ENCODE results near the gene C1GALT1. TPM values are rescaled to one million over a fixed set of nuclear protein-coding genes. Genes with fewer than 3 reads are reported as not detected.
"Not testable (repeated sequence)": the region's sequence is repeated elsewhere in the genome, so short reads cannot be mapped to it uniquely, and the experiment has no call there.

C1GALT1 gene
- total RNA-seq, 1 donor from 2014 or later, result 63.4 TPM

- Mint-ChIP-seq H3K9me3 (ENCODE audit: low read depth) (peaks cover 13% of the 10 kb centered on the region), H3K4me3 (ENCODE audit: low read depth) (no peak overlapping the region), H3K36me3 (ENCODE audit: insufficient read depth) (peaks cover 3% of the 10 kb centered on the region), H3K27ac (no peak overlapping the region), H3K4me1 (ENCODE audit: low read depth) (no peaks in the 10 kb centered on the region), H3K27me3 (no peaks in the 10 kb centered on the region)
- DNase-seq (ENCODE audit: low spot score, unreplicated experiment), result no peak
- no peak for TF ChIP-seq CTCF (IDR thresholded peaks at IDR 0.05; ENCODE audit: unreplicated experiment)
Measured at GRCh38 chr7:7151865-7152264, 30.5 kb upstream of the C1GALT1 start.

DNA sequence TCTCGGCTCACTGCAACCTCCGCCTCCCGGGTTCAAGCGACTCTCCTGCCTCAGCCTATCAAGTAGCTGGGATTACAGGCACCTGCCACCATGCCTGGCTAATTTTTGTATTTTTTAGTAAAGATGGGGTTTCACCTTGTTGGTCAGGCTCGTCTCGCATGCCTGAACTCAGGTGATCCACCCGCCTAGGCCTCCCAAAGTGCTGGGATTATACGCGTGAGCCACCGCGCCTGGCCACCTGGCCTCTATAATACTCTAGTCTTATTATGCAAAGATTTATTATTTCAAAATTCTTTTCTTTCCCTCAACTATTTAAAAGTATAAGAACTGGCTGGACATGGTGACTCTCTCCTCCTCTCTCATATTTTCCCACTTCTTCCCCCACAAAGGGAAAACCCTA lies 30.0 kb upstream of the C1GALT1 start:
- Mint-ChIP-seq H3K27ac (no peak overlapping the region), H3K4me1 (ENCODE audit: low read depth) (no peaks in the 10 kb centered on the region), H3K9me3 (ENCODE audit: low read depth) (peaks cover 13% of the 10 kb centered on the region), H3K27me3 (no peaks in the 10 kb centered on the region), H3K4me3 (ENCODE audit: low read depth) (no peak overlapping the region), H3K36me3 (ENCODE audit: insufficient read depth) (peaks cover 3% of the 10 kb centered on the region)
- no peak for DNase-seq (ENCODE audit: low spot score, unreplicated experiment)
- TF ChIP-seq CTCF (IDR thresholded peaks at IDR 0.05; ENCODE audit: unreplicated experiment), result no peak

GRCh38 chr7:7154355-7154754 lies 28.0 kb upstream of the C1GALT1 start:
- H3K4me3 Mint-ChIP-seq (ENCODE audit: low read depth); H3K27ac Mint-ChIP-seq; DNase-seq (ENCODE audit: low spot score, unreplicated experiment); H3K4me1 Mint-ChIP-seq (ENCODE audit: low read depth); H3K36me3 Mint-ChIP-seq (ENCODE audit: insufficient read depth); H3K27me3 Mint-ChIP-seq: not testable (repeated sequence)
- peaks cover 13% of the 10 kb centered on the region for H3K9me3 Mint-ChIP-seq (ENCODE audit: low read depth)

- H3K4me3 Mint-ChIP-seq (ENCODE audit: low read depth), result no peak overlapping the region
Measured at GRCh38 chr7:7156663-7157062, 25.7 kb upstream of the C1GALT1 start.

DNA sequence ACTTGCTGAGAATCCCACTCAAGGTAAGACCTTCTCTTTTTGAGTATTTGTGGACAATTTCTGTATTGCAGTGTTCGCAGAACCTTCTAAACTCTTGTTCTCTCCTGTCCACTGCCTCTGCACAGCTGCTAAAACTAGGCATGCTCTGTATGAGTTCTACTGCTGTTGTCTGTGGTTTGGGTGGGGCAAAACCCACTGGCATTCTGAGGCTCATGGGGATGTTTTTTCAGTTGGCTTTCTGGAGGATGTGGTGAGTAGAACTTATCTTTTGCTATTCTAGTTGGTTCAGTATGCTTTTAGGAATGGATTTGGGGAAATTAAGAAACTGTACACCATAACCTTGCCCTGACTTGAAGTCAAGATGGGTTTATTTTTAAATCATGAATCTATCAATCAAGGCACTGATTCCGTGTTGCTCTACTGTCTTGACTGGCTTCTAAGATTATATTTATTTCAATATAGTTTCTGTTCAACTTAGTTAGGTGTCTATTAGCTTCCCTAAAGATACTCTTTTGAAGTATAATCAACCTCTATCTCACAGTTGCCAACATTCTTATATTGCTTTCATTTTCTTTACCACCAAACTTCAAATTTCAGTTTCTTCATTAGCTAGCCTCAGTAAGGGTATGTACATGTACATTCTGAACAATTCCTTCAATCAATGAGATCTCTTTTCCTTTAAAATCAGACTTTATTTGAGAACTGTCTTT lies 25.0 kb upstream of the C1GALT1 start:
- no peak overlapping the region for H3K4me3 Mint-ChIP-seq (ENCODE audit: low read depth)

More at GRCh38 chr7:7156663-7157062, 25.7 kb upstream of the C1GALT1 start:
- no peaks in the 10 kb centered on the region for H3K27me3 Mint-ChIP-seq
- H3K27ac Mint-ChIP-seq, result no peak overlapping the region
- no peak for TF ChIP-seq CTCF (IDR thresholded peaks at IDR 0.05; ENCODE audit: unreplicated experiment)
- H3K36me3 Mint-ChIP-seq (ENCODE audit: insufficient read depth), result peaks cover 3% of the 10 kb centered on the region
- H3K9me3 Mint-ChIP-seq (ENCODE audit: low read depth), result peaks cover 13% of the 10 kb centered on the region
- H3K4me1 Mint-ChIP-seq (ENCODE audit: low read depth), result no peaks in the 10 kb centered on the region
- no peak for DNase-seq (ENCODE audit: low spot score, unreplicated experiment)

More for the DNA sequence above, 25.0 kb upstream of the C1GALT1 start:
- DNase-seq (ENCODE audit: low spot score, unreplicated experiment), result no peak
- no peak for TF ChIP-seq CTCF (IDR thresholded peaks at IDR 0.05; ENCODE audit: unreplicated experiment)
- no peak overlapping the region for H3K27ac Mint-ChIP-seq
- peaks cover 3% of the 10 kb centered on the region for H3K36me3 Mint-ChIP-seq (ENCODE audit: insufficient read depth)
- no peaks in the 10 kb centered on the region for H3K4me1 Mint-ChIP-seq (ENCODE audit: low read depth)
- no peaks in the 10 kb centered on the region for H3K27me3 Mint-ChIP-seq
- peaks cover 13% of the 10 kb centered on the region for H3K9me3 Mint-ChIP-seq (ENCODE audit: low read depth)
